Parathyroid adenoma (tissue), 2 donors: ENCODE measurements around the gene IMMP2L.
"Not testable (repeated sequence)": the region's sequence is repeated elsewhere in the genome, so short reads cannot be mapped to it uniquely, and the experiment has no call there.

ENCODE experiments used
- H2AFZ ChIP-seq: fragments of 300-600 bp; sonication (generic); one replicate; pipeline ENCODE4 v1.7.0; 2017; ENCODE audit warnings: antibody characterized with exemption, mild to moderate bottlenecking
- H3K27ac ChIP-seq: fragments of 300-600 bp; sonication (generic); one replicate; pipeline ENCODE4 v1.7.0; 2017
- H3K27me3 ChIP-seq: fragments of 300-600 bp; sonication (generic); one replicate; pipeline ENCODE4 v1.7.0; 2017; ENCODE audit warnings: low read length; ENCODE audit not compliant: control insufficient read depth, insufficient read depth
- H3K36me3 ChIP-seq: fragments of 300-600 bp; sonication (generic); one replicate; pipeline ENCODE4 v1.7.0; 2017; ENCODE audit warnings: low read length; ENCODE audit not compliant: control insufficient read depth, insufficient read depth
- H3K4me1 ChIP-seq: fragments of 300-600 bp; sonication (generic); one replicate; pipeline ENCODE4 v1.7.0; 2017; ENCODE audit warnings: control low read depth
- H3K4me2 ChIP-seq: fragments of 300-600 bp; sonication (generic); one replicate; pipeline ENCODE4 v1.7.0; 2017; ENCODE audit warnings: low read length
- H3K4me3 ChIP-seq: fragments of 300-600 bp; sonication (generic); one replicate; pipeline ENCODE4 v1.7.0; 2017; ENCODE audit warnings: low read depth, low read length
- H3K79me2 ChIP-seq: fragments of 300-600 bp; sonication (generic); one replicate; pipeline ENCODE4 v1.7.0; 2017; ENCODE audit warnings: control low read depth
- H3K9ac ChIP-seq: fragments of 300-600 bp; sonication (generic); one replicate; pipeline ENCODE4 v1.7.0; 2017; ENCODE audit warnings: mild to moderate bottlenecking
- H3K9me3 ChIP-seq: fragments of 300-600 bp; sonication (generic); one replicate; pipeline ENCODE4 v1.7.0; 2017; ENCODE audit warnings: low read length; ENCODE audit not compliant: control insufficient read depth
- TF ChIP-seq, protein P1 (sequence below): fragments of 300-600 bp; sonication (generic); IDR thresholded peaks from one replicate; pipeline ENCODE4 v1.7.0; 2017; ENCODE audit warnings: antibody characterized with exemption, mild to moderate bottlenecking
- donor health status: primary hyperparathyroidism.

The IMMP2L gene

DNA sequence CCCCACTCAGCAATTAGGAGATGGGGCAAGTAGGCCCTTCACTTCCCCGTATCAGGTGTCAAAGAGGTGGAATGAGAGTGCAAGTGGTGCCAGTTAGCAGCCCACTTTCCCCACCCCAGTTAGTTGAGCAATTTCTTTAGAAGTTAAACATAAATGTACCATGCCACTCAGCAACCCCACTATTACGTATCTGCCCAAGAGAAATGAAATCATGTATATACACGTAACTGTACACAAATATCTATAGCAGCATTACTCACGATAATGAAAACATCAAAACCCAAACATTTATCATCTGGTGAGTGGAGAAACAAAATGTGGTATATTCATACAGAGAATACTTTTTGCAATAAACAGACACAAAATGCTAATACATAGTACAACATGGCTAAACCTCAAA is 50.4 kb downstream of the IMMP2L start:
- H3K27ac ChIP-seq: no peak overlapping the region
- H2AFZ ChIP-seq: no peak overlapping the region
- no peak overlapping the region for H3K4me2 ChIP-seq
- H3K4me1 ChIP-seq: no peaks in the 10 kb centered on the region
- H3K4me3 ChIP-seq: no peak overlapping the region
- no peaks in the 10 kb centered on the region for H3K36me3 ChIP-seq
- TF ChIP-seq, protein P1, sequence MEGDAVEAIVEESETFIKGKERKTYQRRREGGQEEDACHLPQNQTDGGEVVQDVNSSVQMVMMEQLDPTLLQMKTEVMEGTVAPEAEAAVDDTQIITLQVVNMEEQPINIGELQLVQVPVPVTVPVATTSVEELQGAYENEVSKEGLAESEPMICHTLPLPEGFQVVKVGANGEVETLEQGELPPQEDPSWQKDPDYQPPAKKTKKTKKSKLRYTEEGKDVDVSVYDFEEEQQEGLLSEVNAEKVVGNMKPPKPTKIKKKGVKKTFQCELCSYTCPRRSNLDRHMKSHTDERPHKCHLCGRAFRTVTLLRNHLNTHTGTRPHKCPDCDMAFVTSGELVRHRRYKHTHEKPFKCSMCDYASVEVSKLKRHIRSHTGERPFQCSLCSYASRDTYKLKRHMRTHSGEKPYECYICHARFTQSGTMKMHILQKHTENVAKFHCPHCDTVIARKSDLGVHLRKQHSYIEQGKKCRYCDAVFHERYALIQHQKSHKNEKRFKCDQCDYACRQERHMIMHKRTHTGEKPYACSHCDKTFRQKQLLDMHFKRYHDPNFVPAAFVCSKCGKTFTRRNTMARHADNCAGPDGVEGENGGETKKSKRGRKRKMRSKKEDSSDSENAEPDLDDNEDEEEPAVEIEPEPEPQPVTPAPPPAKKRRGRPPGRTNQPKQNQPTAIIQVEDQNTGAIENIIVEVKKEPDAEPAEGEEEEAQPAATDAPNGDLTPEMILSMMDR: no peak
- H3K9ac ChIP-seq: no peak overlapping the region
- H3K79me2 ChIP-seq: no peaks in the 10 kb centered on the region
- H3K9me3 ChIP-seq: no peaks in the 10 kb centered on the region
- no peaks in the 10 kb centered on the region for H3K27me3 ChIP-seq

DNA sequence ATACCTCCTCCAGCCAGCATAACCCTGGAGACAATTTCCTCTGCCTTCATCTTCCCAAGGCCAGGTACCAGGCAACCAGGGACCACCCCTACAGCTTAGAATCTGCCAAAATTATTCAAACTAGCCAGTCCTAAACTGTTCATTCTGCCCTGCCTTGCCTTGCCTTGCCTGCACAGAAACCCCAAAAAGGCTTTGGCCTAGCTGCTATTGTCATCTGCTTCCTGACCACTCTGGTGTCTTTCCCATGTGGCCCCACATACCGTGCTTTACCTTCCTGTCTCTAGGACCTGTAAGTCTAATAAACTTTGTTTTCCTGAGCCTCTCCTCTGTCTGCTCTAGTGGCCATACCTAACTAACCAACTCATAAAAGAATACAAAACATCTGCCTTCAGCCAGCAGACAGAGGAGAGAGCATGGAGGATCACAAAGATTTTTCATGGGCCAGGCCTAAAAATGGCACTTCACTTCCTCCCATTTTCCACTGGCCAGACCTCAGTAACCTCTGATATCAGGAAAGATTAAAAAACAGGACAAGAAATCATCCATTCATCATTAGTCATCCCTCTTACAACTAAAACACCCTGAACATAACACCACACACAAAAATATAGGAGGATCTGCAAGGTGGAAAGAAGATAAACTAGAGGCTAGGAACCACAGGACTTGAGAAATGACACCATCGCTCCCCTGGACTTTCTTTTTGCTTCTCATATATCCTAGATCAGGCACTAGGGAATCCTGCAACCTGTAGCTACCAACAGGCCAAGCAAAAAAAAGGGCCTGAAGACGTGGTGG is 51.5 kb downstream of the IMMP2L start:
- Histone ChIP-seq H2AFZ (no peak overlapping the region), H3K9me3 (no peaks in the 10 kb centered on the region), H3K27me3 (no peaks in the 10 kb centered on the region), H3K9ac (no peak overlapping the region), H3K4me3 (no peak overlapping the region), H3K79me2 (no peaks in the 10 kb centered on the region), H3K36me3 (no peaks in the 10 kb centered on the region), H3K4me1 (no peaks in the 10 kb centered on the region), H3K27ac (no peak overlapping the region), H3K4me2 (no peak overlapping the region)
- TF ChIP-seq, protein P1: no peak

DNA sequence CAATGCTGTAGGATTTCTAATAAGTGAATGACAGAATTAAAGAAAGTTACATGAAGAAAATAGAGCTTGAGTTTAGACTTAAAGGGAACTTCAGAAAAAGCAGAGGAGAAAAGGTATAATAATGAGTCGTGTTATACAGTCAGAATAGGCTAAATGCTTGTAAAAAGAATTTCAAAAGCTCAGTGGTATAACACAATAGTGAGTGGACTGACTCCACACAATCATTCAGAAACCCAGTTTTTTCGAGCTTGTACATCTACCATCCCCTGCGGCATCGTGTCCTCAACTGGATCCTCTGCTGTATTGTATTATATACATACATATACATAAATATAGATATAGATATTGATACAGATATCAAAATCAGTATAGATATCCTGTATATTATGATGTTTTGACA is 52.2 kb downstream of the IMMP2L start:
- no peaks in the 10 kb centered on the region for H3K4me1 ChIP-seq
- no peak overlapping the region for H2AFZ ChIP-seq
- H3K4me2 ChIP-seq: no peak overlapping the region
- TF ChIP-seq, protein P1: no peak
- H3K27ac ChIP-seq: no peak overlapping the region
- H3K4me3 ChIP-seq: no peak overlapping the region
- H3K79me2 ChIP-seq: no peaks in the 10 kb centered on the region
- H3K27me3 ChIP-seq: no peaks in the 10 kb centered on the region
- H3K9ac ChIP-seq: no peak overlapping the region
- H3K9me3 ChIP-seq: no peaks in the 10 kb centered on the region
- H3K36me3 ChIP-seq: no peaks in the 10 kb centered on the region

DNA sequence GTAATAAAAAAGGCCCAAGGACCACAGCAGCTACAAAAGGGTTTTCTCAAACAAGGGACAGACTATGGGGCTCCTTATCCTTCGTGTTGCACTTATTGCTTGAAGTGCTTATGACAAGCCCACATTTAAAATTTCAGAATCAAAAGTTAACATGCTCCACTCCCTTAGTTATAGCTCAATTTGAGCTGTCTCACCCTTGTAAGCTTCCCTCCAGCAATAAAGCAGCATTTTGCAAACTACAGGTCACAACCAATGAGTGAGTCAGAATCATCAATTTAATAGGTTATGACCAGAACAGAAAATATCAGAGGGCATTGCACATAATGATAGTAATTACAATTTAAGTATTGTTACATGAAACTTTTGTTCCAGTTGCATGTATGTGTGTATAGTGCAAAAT is 53.0 kb downstream of the IMMP2L start:
- Histone ChIP-seq H3K79me2 (no peaks in the 10 kb centered on the region), H3K4me2 (no peak overlapping the region), H3K27ac (no peak overlapping the region), H3K9me3 (no peaks in the 10 kb centered on the region), H3K4me1 (no peaks in the 10 kb centered on the region), H3K27me3 (no peaks in the 10 kb centered on the region), H3K9ac (no peak overlapping the region), H2AFZ (no peak overlapping the region), H3K36me3 (no peaks in the 10 kb centered on the region), H3K4me3 (no peak overlapping the region)
- TF ChIP-seq, protein P1: no peak

DNA sequence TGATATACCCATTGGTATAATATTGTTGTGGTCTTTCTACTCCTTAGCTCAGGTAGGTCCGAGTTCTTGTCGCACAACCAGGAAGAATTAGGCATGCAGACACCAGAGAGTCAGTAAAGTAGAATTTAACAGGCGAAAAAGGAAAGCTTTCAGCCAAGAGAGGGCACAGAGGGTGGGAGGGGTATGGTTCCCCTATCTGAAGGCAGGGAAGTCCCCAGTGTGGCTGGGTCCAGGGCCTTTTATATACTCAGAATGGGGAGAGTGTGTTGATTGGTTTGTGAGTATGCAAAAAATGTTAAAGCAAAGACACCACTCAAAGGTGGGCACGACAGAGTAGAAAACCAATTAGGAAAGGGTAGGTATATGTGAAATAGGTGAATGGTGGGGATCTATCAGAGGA is 53.9 kb downstream of the IMMP2L start:
- no peaks in the 10 kb centered on the region for H3K9me3 ChIP-seq
- no peak overlapping the region for H3K9ac ChIP-seq
- no peaks in the 10 kb centered on the region for H3K79me2 ChIP-seq
- no peaks in the 10 kb centered on the region for H3K27me3 ChIP-seq
- TF ChIP-seq, protein P1: no peak
- H3K4me1 ChIP-seq: no peaks in the 10 kb centered on the region
- no peak overlapping the region for H2AFZ ChIP-seq
- no peak overlapping the region for H3K27ac ChIP-seq
- H3K4me3 ChIP-seq: no peak overlapping the region
- H3K36me3 ChIP-seq: no peaks in the 10 kb centered on the region
- H3K4me2 ChIP-seq: no peak overlapping the region

DNA sequence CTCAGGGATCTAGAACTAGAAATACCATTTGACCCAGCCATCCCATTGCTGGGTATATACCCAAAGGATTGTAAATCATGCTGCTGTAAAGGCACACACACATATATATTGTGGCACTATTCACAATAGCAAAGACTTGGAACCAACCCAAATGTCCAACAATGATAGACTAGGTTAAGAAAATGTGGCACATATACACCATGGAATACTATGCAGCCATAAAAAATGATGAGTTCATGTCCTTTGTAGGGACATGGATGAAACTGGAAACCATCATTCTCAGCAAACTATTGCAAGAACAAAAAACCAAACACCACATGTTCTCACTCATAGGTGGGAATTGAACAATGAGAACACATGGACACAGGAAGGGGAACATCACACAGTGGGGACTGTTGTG is 56.9 kb downstream of the IMMP2L start:
- not testable (repeated sequence) for H2AFZ ChIP-seq, H3K4me1 ChIP-seq, H3K4me3 ChIP-seq, H3K4me2 ChIP-seq, H3K9ac ChIP-seq, H3K9me3 ChIP-seq, H3K27ac ChIP-seq, H3K36me3 ChIP-seq, H3K79me2 ChIP-seq, H3K27me3 ChIP-seq

DNA sequence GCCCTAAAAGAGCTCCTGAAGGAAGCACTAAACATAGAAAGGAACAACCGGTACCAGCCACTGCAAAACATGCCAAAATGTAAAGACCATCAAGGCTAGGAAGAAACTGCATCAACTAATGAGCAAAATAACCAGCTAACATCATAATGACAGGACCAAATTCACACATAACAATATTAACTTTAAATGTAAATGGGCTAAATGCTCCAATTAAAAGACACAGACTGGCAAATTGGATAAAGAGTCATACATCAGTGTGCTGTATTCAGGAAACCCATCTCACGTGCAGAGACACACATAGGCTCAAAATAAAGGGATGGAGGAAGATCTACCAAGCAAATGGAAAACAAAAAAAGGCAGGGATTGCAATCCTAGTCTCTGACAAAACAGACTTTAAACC is 60.5 kb downstream of the IMMP2L start:
- not testable (repeated sequence) for H3K79me2 ChIP-seq, H2AFZ ChIP-seq, H3K27ac ChIP-seq, H3K27me3 ChIP-seq, H3K36me3 ChIP-seq, H3K4me1 ChIP-seq, H3K4me3 ChIP-seq, H3K4me2 ChIP-seq, H3K9me3 ChIP-seq, H3K9ac ChIP-seq
